Measurements from ENCODE around the gene C3.

DNA sequence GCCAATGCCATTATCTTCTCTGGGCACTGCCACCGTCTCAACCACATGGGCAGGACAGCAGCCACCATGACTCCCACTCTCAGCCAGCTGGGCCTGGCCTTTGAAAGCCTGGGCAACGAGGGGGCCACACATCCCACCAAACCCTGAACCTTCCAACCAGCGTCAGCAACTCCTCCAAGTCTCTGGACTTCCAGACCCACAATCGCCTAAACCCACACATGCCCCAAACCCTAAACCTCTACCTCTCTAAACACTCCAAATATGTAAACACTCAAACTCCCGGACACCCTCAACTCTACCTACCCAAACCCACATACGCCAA, 949 bp downstream of the C3 start:
- TF ChIP-seq EP300 (IDR thresholded peaks at IDR 0.05) (no peak), POLR2A (IDR thresholded peaks at IDR 0.05; ENCODE audit: low read depth) (no peak)
- TF ChIP-seq, protein P1, sequence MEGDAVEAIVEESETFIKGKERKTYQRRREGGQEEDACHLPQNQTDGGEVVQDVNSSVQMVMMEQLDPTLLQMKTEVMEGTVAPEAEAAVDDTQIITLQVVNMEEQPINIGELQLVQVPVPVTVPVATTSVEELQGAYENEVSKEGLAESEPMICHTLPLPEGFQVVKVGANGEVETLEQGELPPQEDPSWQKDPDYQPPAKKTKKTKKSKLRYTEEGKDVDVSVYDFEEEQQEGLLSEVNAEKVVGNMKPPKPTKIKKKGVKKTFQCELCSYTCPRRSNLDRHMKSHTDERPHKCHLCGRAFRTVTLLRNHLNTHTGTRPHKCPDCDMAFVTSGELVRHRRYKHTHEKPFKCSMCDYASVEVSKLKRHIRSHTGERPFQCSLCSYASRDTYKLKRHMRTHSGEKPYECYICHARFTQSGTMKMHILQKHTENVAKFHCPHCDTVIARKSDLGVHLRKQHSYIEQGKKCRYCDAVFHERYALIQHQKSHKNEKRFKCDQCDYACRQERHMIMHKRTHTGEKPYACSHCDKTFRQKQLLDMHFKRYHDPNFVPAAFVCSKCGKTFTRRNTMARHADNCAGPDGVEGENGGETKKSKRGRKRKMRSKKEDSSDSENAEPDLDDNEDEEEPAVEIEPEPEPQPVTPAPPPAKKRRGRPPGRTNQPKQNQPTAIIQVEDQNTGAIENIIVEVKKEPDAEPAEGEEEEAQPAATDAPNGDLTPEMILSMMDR (IDR thresholded peaks at IDR 0.05): no peak

Measured in esophagus muscularis mucosa (tissue), 4 donors.